Adrenal gland (tissue), 5 donors: ENCODE measurements around the gene DNALI1.

Experiments
- POLR2A ChIP-seq, 2 donors: fragments of 450-650 bp; IDR thresholded peaks; one replicate each; pipeline ENCODE4 v1.6.1; 2017; ENCODE audit warnings: antibody characterized with exemption in 2 of 2, mild to moderate bottlenecking in 2 of 2, moderate library complexity in 1 of 2
- TF ChIP-seq, protein P1 (sequence below), 6 experiments: fragments of 450-650 bp in 4 of 6; fragments of 200-600 bp in 2 of 6; sonication (generic) in 1 of 6; IDR thresholded peaks; 1 replicate in 5 of 6; 2 replicates in 1 of 6; pipeline versions ENCODE4 v1.5.1 to v1.8.0; 2016 to 2021; ENCODE audit warnings: antibody characterized with exemption in 6 of 6, mild to moderate bottlenecking in 2 of 6, moderate library complexity in 1 of 6
- donor health status: DM: no; HTN: no; CAD: no.

DNA sequence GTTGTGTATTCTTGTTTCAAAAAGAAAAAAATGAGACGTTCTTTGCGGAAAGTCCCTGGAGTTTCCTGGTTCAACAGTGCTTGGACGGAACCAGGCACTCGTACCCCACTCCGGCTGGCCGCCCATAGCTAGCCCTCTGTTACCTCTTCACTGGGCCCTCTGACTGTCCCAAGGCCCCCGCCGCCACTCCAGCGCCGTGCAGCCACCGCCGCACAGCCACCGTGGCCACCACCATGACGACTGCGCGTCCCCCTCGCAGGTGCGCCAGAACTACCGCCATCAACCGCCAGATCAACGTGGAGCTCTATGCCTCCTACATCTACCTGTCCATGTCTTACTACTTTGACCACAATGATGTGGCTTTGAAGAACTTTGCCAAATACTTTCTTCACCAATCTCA is 12.2 kb upstream of the DNALI1 start:
- no peak for TF ChIP-seq POLR2A (IDR thresholded peaks at IDR 0.05)
- TF ChIP-seq, protein P1, sequence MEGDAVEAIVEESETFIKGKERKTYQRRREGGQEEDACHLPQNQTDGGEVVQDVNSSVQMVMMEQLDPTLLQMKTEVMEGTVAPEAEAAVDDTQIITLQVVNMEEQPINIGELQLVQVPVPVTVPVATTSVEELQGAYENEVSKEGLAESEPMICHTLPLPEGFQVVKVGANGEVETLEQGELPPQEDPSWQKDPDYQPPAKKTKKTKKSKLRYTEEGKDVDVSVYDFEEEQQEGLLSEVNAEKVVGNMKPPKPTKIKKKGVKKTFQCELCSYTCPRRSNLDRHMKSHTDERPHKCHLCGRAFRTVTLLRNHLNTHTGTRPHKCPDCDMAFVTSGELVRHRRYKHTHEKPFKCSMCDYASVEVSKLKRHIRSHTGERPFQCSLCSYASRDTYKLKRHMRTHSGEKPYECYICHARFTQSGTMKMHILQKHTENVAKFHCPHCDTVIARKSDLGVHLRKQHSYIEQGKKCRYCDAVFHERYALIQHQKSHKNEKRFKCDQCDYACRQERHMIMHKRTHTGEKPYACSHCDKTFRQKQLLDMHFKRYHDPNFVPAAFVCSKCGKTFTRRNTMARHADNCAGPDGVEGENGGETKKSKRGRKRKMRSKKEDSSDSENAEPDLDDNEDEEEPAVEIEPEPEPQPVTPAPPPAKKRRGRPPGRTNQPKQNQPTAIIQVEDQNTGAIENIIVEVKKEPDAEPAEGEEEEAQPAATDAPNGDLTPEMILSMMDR (IDR thresholded peaks at IDR 0.05): no peak
